HepG2 (cell line): ENCODE measurements around the gene SULT6B1. TPM values are rescaled to one million over a fixed set of nuclear protein-coding genes. Genes with fewer than 3 reads are reported as not detected.

Experiments
- ATAC-seq: fragments of 200-7000 bp; cut with Tn5 transposase; 3 replicates; pipeline ENCODE4 v1.9.1; 2020; ENCODE audit warnings: mild to moderate bottlenecking, moderate library complexity
- BruUV-seq: library from RNA; stranded (reverse); fragments of 400-500 nt; replicated peaks from 2 replicates; lab custom pipeline; 2021; lab: Mats Ljungman, UMichigan
- CTCF ChIA-PET: fragments of 300-600 bp; formaldehyde crosslinking; extraction: SDS; loops from one replicate; lab custom pipeline; 2021; ENCODE audit warnings: low total read pairs, inconsistent platforms, low intra/inter-chr PET ratio; lab: Yijun Ruan, JAX
- POLR2A ChIA-PET: fragments of 350-600 bp; sonication (Branson Sonifier 250); formaldehyde crosslinking; loops from one replicate; lab custom pipeline; 2020; ENCODE audit warnings: antibody characterized with exemption, inconsistent platforms; lab: Yijun Ruan, JAX
- DNase-seq: peaks from one replicate; pipeline ENCODE4 v3.0.0-alpha.2; 2015; ENCODE audit warnings: low spot score
- FAIRE-seq: peaks from 3 replicates; lab custom pipeline; 2011; peaks lifted over from hg19 to GRCh38; lab: Jason Lieb, UNC
- H2AFZ ChIP-seq: one replicate; pipeline ENCODE4 v1.6.1; 2011; ENCODE audit warnings: low read length, inconsistent platforms
- H3K27ac ChIP-seq: fragments of 300-600 bp; 3 replicates; pipeline ENCODE4 v1.8.0; 2011; ENCODE audit warnings: mixed run types, mild to moderate bottlenecking, mixed read lengths, low read length, inconsistent platforms; ENCODE audit not compliant: insufficient read depth; ENCODE audit errors: extremely low read length
- H3K27me3 ChIP-seq, 2 experiments: fragments of 200-600 bp in 1 of 2; 2 replicates in 1 of 2; 3 replicates in 1 of 2; pipeline versions ENCODE4 v1.6.0 to v1.8.0; 2011; ENCODE audit warnings: low read length in 2 of 2, mild to moderate bottlenecking in 2 of 2, moderate library complexity in 2 of 2, inconsistent platforms in 1 of 2; ENCODE audit not compliant: insufficient read depth in 2 of 2, control insufficient read depth in 1 of 2
- H3K36me3 ChIP-seq, 2 experiments: fragments of 200-600 bp in 1 of 2; replicated peaks in 1 of 2; 2 replicates in 1 of 2; 3 replicates in 1 of 2; pipeline versions ENCODE4 v1.5.1 to v1.8.0; 2011; ENCODE audit warnings: low read length in 2 of 2, inconsistent platforms in 1 of 2; ENCODE audit not compliant: insufficient read depth in 2 of 2, control insufficient read depth in 1 of 2
- H3K4me1 ChIP-seq: 2 replicates; pipeline ENCODE4 v1.5.1; 2012; ENCODE audit warnings: low read length, inconsistent platforms; ENCODE audit not compliant: insufficient read depth
- H3K4me2 ChIP-seq: 2 replicates; pipeline ENCODE4 v1.6.0; 2011; ENCODE audit warnings: low read depth, low read length, inconsistent platforms
- H3K4me3 ChIP-seq, 3 experiments: fragments of 200-600 bp in 1 of 3; sonication (generic), shearing (Covaris generic) in 1 of 3; replicated peaks in 1 of 3; 2 replicates each; pipeline ENCODE4 v1.5.1; 2011 to 2016; ENCODE audit warnings: low read length in 3 of 3, inconsistent platforms in 2 of 3, low read depth in 2 of 3, mild to moderate bottlenecking in 2 of 3, control low read depth in 1 of 3, mixed read lengths in 1 of 3; ENCODE audit not compliant: insufficient read depth in 1 of 3
- H3K79me2 ChIP-seq: one replicate; pipeline ENCODE4 v1.6.1; 2011; ENCODE audit warnings: low read length, inconsistent platforms; ENCODE audit not compliant: insufficient read depth
- H3K9ac ChIP-seq: 2 replicates; pipeline ENCODE4 v1.6.0; 2011; ENCODE audit warnings: mild to moderate bottlenecking, low read depth, low read length, inconsistent platforms; ENCODE audit not compliant: insufficient read depth
- H3K9me3 ChIP-seq: 2 replicates; pipeline ENCODE4 v1.5.1; 2012; ENCODE audit warnings: mild to moderate bottlenecking, low read length
- H4K20me1 ChIP-seq: 2 replicates; pipeline ENCODE4 v1.6.0; 2011; ENCODE audit warnings: inconsistent platforms, mild to moderate bottlenecking, low read length, moderate library complexity; ENCODE audit not compliant: insufficient read depth
- ATF7-NPFF ChIP-seq: sonication (generic); formaldehyde crosslinking; IDR thresholded peaks from 2 replicates; pipeline ENCODE4 v1.8.1; 2023; ENCODE audit warnings: mild to moderate bottlenecking, low read depth, missing genetic modification reagents, moderate library complexity
- CHCHD3 ChIP-seq: sonication (generic); formaldehyde crosslinking; IDR thresholded peaks from 2 replicates; pipeline ENCODE4 v1.8.0; 2022; ENCODE audit warnings: mild to moderate bottlenecking, missing genetic modification reagents, moderate library complexity
- EP300 ChIP-seq, 3 experiments: sonication (generic) in 1 of 3; formaldehyde crosslinking in 1 of 3; IDR thresholded peaks; 2 replicates each; pipeline versions ENCODE4 v1.5.1 to v1.6.1; 2011 to 2020; ENCODE audit warnings: low read depth in 2 of 3, low read length in 2 of 3, borderline replicate concordance in 1 of 3, improper control_type of control experiment in 1 of 3, mild to moderate bottlenecking in 1 of 3, missing genetic modification reagents in 1 of 3, moderate library complexity in 1 of 3
- LBX2 ChIP-seq: sonication (generic); formaldehyde crosslinking; IDR thresholded peaks from 2 replicates; pipeline ENCODE4 v1.5.0; 2020; ENCODE audit warnings: missing genetic modification reagents, mild to moderate bottlenecking, borderline replicate concordance
- TEAD2 ChIP-seq: sonication (generic); formaldehyde crosslinking; IDR thresholded peaks from 2 replicates; pipeline ENCODE4 v1.9.0; 2021; ENCODE audit warnings: missing genetic modification reagents
- TP53 ChIP-seq: sonication (generic); formaldehyde crosslinking; conservative IDR thresholded peaks from 2 replicates; pipeline ENCODE4 v1.4.0; 2020; ENCODE audit warnings: missing genetic modification reagents
- USF2 ChIP-seq, 2 experiments: sonication (generic) in 1 of 2; formaldehyde crosslinking in 1 of 2; IDR thresholded peaks; 2 replicates each; pipeline versions ENCODE4 v1.5.1 to v1.6.1; 2011 to 2020; ENCODE audit warnings: borderline replicate concordance in 1 of 2, low read depth in 1 of 2, low read length in 1 of 2, mild to moderate bottlenecking in 1 of 2, missing genetic modification reagents in 1 of 2, moderate library complexity in 1 of 2
- ZKSCAN8 ChIP-seq: IDR thresholded peaks from 2 replicates; pipeline ENCODE4 v1.6.1; 2016; ENCODE audit warnings: borderline replicate concordance, missing genetic modification reagents, missing compliant biosample characterization
- ZNF878 ChIP-seq: sonication (generic); formaldehyde crosslinking; IDR thresholded peaks from 2 replicates; pipeline ENCODE4 v1.8.1; 2023; ENCODE audit warnings: mild to moderate bottlenecking, missing genetic modification reagents, moderate library complexity
- WGBS: methylation state at CpG from one replicate; pipeline ENCODE4 v1.1.6; 2017; ENCODE audit warnings: low lambda C conversion rate; 5-methylcytosine and 5-hydroxymethylcytosine counted together
- in situ Hi-C: cut with HindIII; loops from 2 replicates; pipeline ENCODE4 v1.10.0; 2017; ENCODE audit warnings: low pct_unique_long_range_greater_than_20kb; ENCODE audit not compliant: extremely low pct_ligation_motif_present
- intact Hi-C: fragments of 100-400 bp; cut with micrococcal nuclease; formaldehyde crosslinking; loops from one replicate; pipeline ENCODE4 v1.10.0; 2022; ENCODE audit not compliant: unreplicated experiment
- polyA plus RNA-seq, 8 experiments: library from polyadenylated mRNA; depleted of rRNA in 3 of 8; stranded (reverse) in 7 of 8; unstranded in 1 of 8; fragments of >200 nt; fragmentation: Illumina TruSeq in 4 of 8; extraction: Trizol in 4 of 8; gene quantifications; 2 replicates each; pipeline versions ENCODE4 v1.2.1 to v1.2.3, GENCODE V29; 2011 to 2016; ENCODE audit warnings: low read depth in 4 of 8, missing spikeins in 1 of 8, mixed read lengths in 1 of 8; ENCODE audit not compliant: insufficient read depth in 1 of 8
- total RNA-seq, 5 experiments: library from RNA; depleted of rRNA; stranded (reverse); fragments of >200 nt; fragmentation: Illumina TruSeq; extraction: Trizol; gene quantifications; 2 replicates each; pipeline ENCODE4 v1.2.3, GENCODE V29; 2016; ENCODE audit warnings: low read depth in 1 of 5

SULT6B1 gene
- total and polyA plus RNA-seq, 2 of the 13 experiments (the other 11 are each of a cell fraction or from before 2014, with no cell fraction given): not detected

- no TSS peak for BruUV-seq
- H3K27me3 ChIP-seq: no peaks in the 10 kb centered on the region
- no peak overlapping the region for H2AFZ ChIP-seq
- peaks cover 37% of the 10 kb centered on the region for H3K79me2 ChIP-seq
- TF ChIP-seq ATF7-NPFF (CRISPR knock-in tag) (no peak), ZKSCAN8 (CRISPR knock-in tag) (no peak), USF2 (IDR thresholded peaks at IDR 0.05; ENCODE audit: low read depth, low read length) (no peak), USF2 (CRISPR knock-in tag; IDR thresholded peaks at IDR 0.05; ENCODE audit: borderline replicate concordance) (no peak), TP53 (CRISPR knock-in tag) (no peak), ZNF878 (no peak), EP300 (IDR thresholded peaks at IDR 0.05; ENCODE audit: low read depth in 2 of 2, low read length in 2 of 2) (no peak), EP300 (CRISPR knock-in tag; IDR thresholded peaks at IDR 0.05; ENCODE audit: borderline replicate concordance) (no peak), TEAD2 (CRISPR knock-in tag) (no peak), CHCHD3 (CRISPR knock-in tag) (no peak), LBX2 (no peak)
- FAIRE-seq (no peak), ATAC-seq (no peak), DNase-seq (no peak)
- no peaks in the 10 kb centered on the region for H3K9me3 ChIP-seq
- H3K9ac ChIP-seq: no peak overlapping the region
- H3K36me3 ChIP-seq: peaks cover 16 to 50% of the 10 kb centered on the region in 2 experiments
- H4K20me1 ChIP-seq: no peaks in the 10 kb centered on the region
- H3K4me1 ChIP-seq: peaks cover 27% of the 10 kb centered on the region
- H3K4me3 ChIP-seq: no peak overlapping the region
- WGBS: 97% methylated on average over 7 of the region's 7 CpGs
- H3K4me2 ChIP-seq: no peak overlapping the region
- intact Hi-C loops: no loop called here
- CTCF ChIA-PET: no interaction called here
- POLR2A ChIA-PET: no interaction called here
- in situ Hi-C loops: no loop called here
- no peak overlapping the region for H3K27ac ChIP-seq
These were observed 40.1 kb downstream of the SULT6B1 start for GRCh38 chr2:37148325-37148724.
